Endothelial cell of umbilical vein (primary cell): ENCODE results near the gene SLC47A1. TPM values are rescaled to one million over a fixed set of nuclear protein-coding genes. Genes with fewer than 3 reads are reported as not detected.
A peak's percentile ranks its signal among the peaks of the same experiment; 100 is the strongest.
"Not testable (repeated sequence)": the region's sequence is repeated elsewhere in the genome, so short reads cannot be mapped to it uniquely, and the experiment has no call there.

Experiments used
- BruUV-seq: library from RNA; stranded (reverse); fragments of 400-500 nt; replicated peaks from 2 replicates; lab custom pipeline; 2021; lab: Mats Ljungman, UMichigan
- CTCF ChIA-PET: fragments of 300-600, 350-600 bp; sonication (Branson Sonifier 250); formaldehyde crosslinking; loops from one replicate; lab custom pipeline; 2021; ENCODE audit warnings: antibody characterized with exemption, inconsistent platforms; lab: Charles Lee
- POLR2A ChIA-PET: fragments of 300-600, 350-600 bp; sonication (Branson Sonifier 250); formaldehyde crosslinking; loops from one replicate; lab custom pipeline; 2021; ENCODE audit warnings: antibody characterized with exemption, inconsistent platforms; lab: Charles Lee
- DNase-seq: peaks from one replicate; pipeline ENCODE4 v3.0.0-alpha.2; 2011; ENCODE audit warnings: low read depth, low spot score
- FAIRE-seq: peaks from 2 replicates; lab custom pipeline; 2011; peaks lifted over from hg19 to GRCh38; lab: Jason Lieb, UNC
- H2AFZ ChIP-seq: 2 replicates; pipeline ENCODE4 v1.6.0; 2012; ENCODE audit warnings: low read depth, low read length, control low read depth, inconsistent platforms
- H3K27ac ChIP-seq: 2 replicates; pipeline ENCODE4 v1.5.1; 2011; ENCODE audit warnings: low read depth, mild to moderate bottlenecking, control low read depth, low read length, moderate library complexity; ENCODE audit not compliant: insufficient read depth
- H3K27me3 ChIP-seq, 2 experiments: 2 replicates each; pipeline versions ENCODE4 v1.6.0 to v1.6.1; 2011; ENCODE audit warnings: low read length in 2 of 2, mixed read lengths in 1 of 2; ENCODE audit not compliant: control insufficient read depth in 2 of 2, insufficient read depth in 2 of 2
- H3K36me3 ChIP-seq, 2 experiments: 2 replicates in 1 of 2; 3 replicates in 1 of 2; pipeline ENCODE4 v1.5.1; 2011; ENCODE audit warnings: low read length in 2 of 2, mild to moderate bottlenecking in 1 of 2, moderate library complexity in 1 of 2; ENCODE audit not compliant: control insufficient read depth in 2 of 2, insufficient read depth in 2 of 2; ENCODE audit errors: extremely low read depth in 1 of 2
- H3K4me1 ChIP-seq: 3 replicates; pipeline ENCODE4 v1.5.1; 2011; ENCODE audit warnings: mild to moderate bottlenecking, low read length; ENCODE audit not compliant: control insufficient read depth, insufficient read depth; ENCODE audit errors: extremely low read depth
- H3K4me2 ChIP-seq: 2 replicates; pipeline ENCODE4 v1.6.1; 2011; ENCODE audit warnings: low read length, control low read depth, mixed read lengths; ENCODE audit not compliant: insufficient read depth
- H3K4me3 ChIP-seq, 3 experiments: fragments of 200-600 bp in 1 of 3; sonication (generic), shearing (Covaris generic) in 1 of 3; replicated peaks in 1 of 3; 2 replicates each; pipeline ENCODE4 v1.5.1; 2011 to 2016; ENCODE audit warnings: control low read depth in 3 of 3, low read length in 3 of 3, mild to moderate bottlenecking in 2 of 3, inconsistent platforms in 1 of 3, low read depth in 1 of 3, moderate library complexity in 1 of 3; ENCODE audit not compliant: insufficient read depth in 1 of 3
- H3K79me2 ChIP-seq: 2 replicates; pipeline ENCODE4 v1.6.0; 2012; ENCODE audit warnings: low read length, inconsistent platforms; ENCODE audit not compliant: control insufficient read depth, insufficient read depth
- H3K9ac ChIP-seq: replicated peaks from 2 replicates; pipeline ENCODE3; 2011; ENCODE audit warnings: low read length, control low read depth; ENCODE audit not compliant: insufficient read depth; ENCODE audit errors: extremely low read depth
- H3K9me1 ChIP-seq: replicated peaks from 3 replicates; pipeline ENCODE4 v1.6.0; 2011; ENCODE audit warnings: mild to moderate bottlenecking, low read length; ENCODE audit not compliant: control insufficient read depth, insufficient read depth; ENCODE audit errors: extremely low read depth
- H3K9me3 ChIP-seq: replicated peaks from 2 replicates; pipeline ENCODE4 v1.5.1; 2012; ENCODE audit warnings: low read length, inconsistent platforms; ENCODE audit not compliant: control insufficient read depth, insufficient read depth
- H4K20me1 ChIP-seq: replicated peaks from 2 replicates; pipeline ENCODE3; 2011; ENCODE audit warnings: mild to moderate bottlenecking, low read length; ENCODE audit not compliant: control insufficient read depth, insufficient read depth; ENCODE audit errors: extremely low read depth
- EZH2 ChIP-seq: IDR thresholded peaks from 2 replicates; pipeline ENCODE4 v1.6.1; 2012; ENCODE audit warnings: borderline replicate concordance, low read depth, mild to moderate bottlenecking, moderate library complexity, low read length, inconsistent platforms; ENCODE audit not compliant: severe bottlenecking
- FOS ChIP-seq: IDR thresholded peaks from 2 replicates; pipeline ENCODE4 v1.6.1; 2011; ENCODE audit warnings: mild to moderate bottlenecking, low read length, moderate library complexity, borderline replicate concordance; ENCODE audit not compliant: insufficient read depth
- GATA2 ChIP-seq: IDR thresholded peaks from 2 replicates; pipeline ENCODE4 v1.7.0; 2011; ENCODE audit warnings: low read depth, mild to moderate bottlenecking, moderate library complexity, mixed read lengths, low read length; ENCODE audit not compliant: insufficient read length, insufficient read depth
- JUN ChIP-seq: IDR thresholded peaks from 2 replicates; pipeline ENCODE4 v1.6.1; 2011; ENCODE audit warnings: borderline replicate concordance, low read depth; ENCODE audit not compliant: insufficient read length, insufficient read depth
- MAX ChIP-seq: IDR thresholded peaks from 2 replicates; pipeline ENCODE4 v1.6.1; 2011; ENCODE audit not compliant: insufficient read depth, insufficient read length
- MYC ChIP-seq: IDR thresholded peaks from one replicate; pipeline ENCODE4 v1.6.1; 2011; ENCODE audit warnings: mild to moderate bottlenecking, low read depth, low read length
- POLR2AphosphoS5 ChIP-seq: IDR thresholded peaks from 2 replicates; pipeline ENCODE4 v1.6.1; 2012; ENCODE audit warnings: low read depth, mild to moderate bottlenecking, control low read depth, low read length, moderate library complexity; ENCODE audit not compliant: insufficient read depth
- dilution Hi-C: fragments of 300-500 bp; cut with MboI; formaldehyde crosslinking; loops from one replicate; pipeline ENCODE4 v1.15.0; 2019; ENCODE audit warnings: low sequenced_read_pairs; ENCODE audit not compliant: extremely low pct_ligation_motif_present
- intact Hi-C: fragments of 100-400 bp; cut with micrococcal nuclease; formaldehyde crosslinking; loops from one replicate; pipeline ENCODE4 v1.10.0; 2022
- polyA plus RNA-seq, 4 experiments: library from polyadenylated mRNA; depleted of rRNA in 3 of 4; stranded (reverse) in 3 of 4; unstranded in 1 of 4; fragments of >200 nt; gene quantifications; 2 replicates each; pipeline versions ENCODE4 v1.2.1 to v1.2.3, GENCODE V29; 2011 to 2012; ENCODE audit warnings: missing spikeins in 1 of 4
- total RNA-seq: library from RNA; stranded (reverse); gene quantifications from 2 replicates; pipeline ENCODE4 v1.2.3, GENCODE V29; 2021

The SLC47A1 gene
- total and polyA plus RNA-seq, 2 donors (not counting 3 experiments of a cell fraction or from before 2014, with no cell fraction given): 3.3 to 6.9 TPM

DNA sequence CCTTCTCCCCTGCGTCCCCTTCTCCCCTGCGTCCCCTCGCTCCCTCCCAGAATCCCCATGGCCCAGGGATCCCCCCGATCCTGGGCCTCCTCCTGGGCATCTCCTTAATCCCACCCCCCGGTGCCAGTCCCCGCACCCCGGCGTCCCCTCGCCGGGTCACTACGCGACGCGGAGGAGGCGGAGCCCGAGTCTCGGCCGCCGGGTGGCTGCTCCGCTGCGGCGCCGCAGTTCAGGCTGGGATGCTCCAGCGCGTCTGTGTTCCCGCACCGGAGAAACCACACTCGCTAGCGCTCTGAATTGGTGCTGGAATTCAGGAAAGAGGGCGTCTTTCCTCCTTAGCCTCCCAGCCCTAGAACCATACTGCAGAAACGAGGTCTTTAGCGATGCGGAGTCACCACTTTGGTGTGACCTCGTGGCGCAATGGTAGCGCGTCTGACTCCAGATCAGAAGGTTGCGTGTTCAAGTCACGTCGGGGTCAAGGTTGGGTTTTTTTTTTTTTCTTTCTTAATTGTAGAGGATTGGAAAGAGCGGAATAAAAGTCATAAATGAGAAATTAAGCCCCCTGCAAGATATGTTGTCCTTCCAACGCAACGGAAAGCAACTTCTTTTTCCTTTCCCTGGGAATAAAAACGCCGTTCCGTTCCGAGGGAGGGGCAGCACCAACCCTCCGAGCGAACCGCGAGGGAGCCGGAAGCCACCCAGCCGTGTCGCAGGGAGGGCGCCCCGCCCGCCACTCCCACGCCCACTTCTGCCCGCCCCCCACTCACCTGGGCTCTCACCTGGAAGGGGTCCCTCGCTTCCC is 25.7 kb upstream of the SLC47A1 start:
- no peak overlapping the region for H3K27ac ChIP-seq
- H3K4me3 ChIP-seq: peak overlapping the region; percentile 47 to 82 (median 67)
- no peaks in the 10 kb centered on the region for H3K9me1 ChIP-seq
- dilution Hi-C loops: no loop called here
- ChIA-PET POLR2A (no interaction called here), CTCF (no interaction called here)
- no peaks in the 10 kb centered on the region for H3K79me2 ChIP-seq
- H3K36me3 ChIP-seq: no peaks in the 10 kb centered on the region
- H3K4me1 ChIP-seq: peaks cover 3% of the 10 kb centered on the region
- DNase-seq: peak; percentile 93
- H2AFZ ChIP-seq: peak overlapping the region; percentile 90
- H3K4me2 ChIP-seq: peak overlapping the region; percentile 62
- peak overlapping the region; percentile 50 for H3K9ac ChIP-seq
- no peaks in the 10 kb centered on the region for H3K9me3 ChIP-seq
- intact Hi-C loops: loop anchor here (1.0 to 5.0 kb wide), 3 partner anchors 59 to 145 kb away; partner anchors contain the start of gene MAPK7
- no peaks in the 10 kb centered on the region for H3K27me3 ChIP-seq
- TF ChIP-seq FOS: peak; percentile 9
- no peak for TF ChIP-seq MYC
- peak; percentile 66 for TF ChIP-seq MAX
- TF ChIP-seq POLR2AphosphoS5: peak; percentile 34
- TF ChIP-seq GATA2: no peak
- no peaks in the 10 kb centered on the region for H4K20me1 ChIP-seq
- FAIRE-seq: peak; percentile 92
- BruUV-seq: no TSS peak

- POLR2A ChIA-PET: no interaction called here
- no peaks in the 10 kb centered on the region for H4K20me1 ChIP-seq
- H3K4me2 ChIP-seq: peak overlapping the region; percentile 62
- CTCF ChIA-PET: interaction anchor here (1.2 to 1.7 kb wide), 4 partner anchors 146 to 258 kb away, joined by 3 to 9 read pairs (median 6); partner anchors contain the start of gene B9D1
- dilution Hi-C loops: no loop called here
- H3K9ac ChIP-seq: peak overlapping the region; percentile 3
- FAIRE-seq (no peak), DNase-seq (no peak)
- no peaks in the 10 kb centered on the region for H3K27me3 ChIP-seq
- peak overlapping the region; percentile 90 for H2AFZ ChIP-seq
- no peaks in the 10 kb centered on the region for H3K79me2 ChIP-seq
- BruUV-seq: no TSS peak
- intact Hi-C loops: loop anchor here (1.0 to 5.0 kb wide), 3 partner anchors 60 to 145 kb away; partner anchors contain the start of gene MAPK7
- no peaks in the 10 kb centered on the region for H3K9me1 ChIP-seq
- TF ChIP-seq JUN (no peak), GATA2 (no peak), EZH2 (no peak), FOS (no peak)
- no peaks in the 10 kb centered on the region for H3K36me3 ChIP-seq
- no peak overlapping the region for H3K27ac ChIP-seq
- peaks cover 3% of the 10 kb centered on the region for H3K4me1 ChIP-seq
- no peaks in the 10 kb centered on the region for H3K9me3 ChIP-seq
- H3K4me3 ChIP-seq: peak overlapping the region; percentile 47 to 82 (median 67)
Measured at GRCh38 chr17:19508577-19508867, 25.1 kb upstream of the SLC47A1 start.

DNA sequence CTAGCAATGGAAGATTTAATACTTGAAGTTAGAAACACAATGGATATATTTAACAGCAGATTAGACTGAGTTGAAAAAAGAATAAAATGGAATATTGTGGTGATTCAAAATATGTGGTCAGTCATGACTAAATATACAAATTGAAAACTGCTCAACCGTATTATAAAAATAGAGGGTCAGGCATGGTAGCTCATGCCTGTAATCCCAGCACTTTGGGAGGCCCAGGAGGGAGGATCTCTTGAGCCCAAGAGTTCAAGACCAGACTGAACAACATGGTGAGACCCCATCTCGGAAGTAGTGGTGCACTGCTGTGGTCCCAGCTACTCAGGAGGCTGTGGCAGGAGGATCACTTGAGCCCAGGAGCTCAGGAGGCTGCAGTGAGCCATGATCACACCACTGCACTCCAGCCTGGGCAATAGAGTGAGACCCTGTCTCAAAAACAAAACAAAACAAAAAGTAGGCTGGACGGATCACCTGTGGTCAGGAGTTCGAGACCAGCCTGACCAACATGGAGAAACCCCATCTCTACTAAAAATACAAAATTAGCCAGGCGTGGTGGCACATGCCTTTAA is 24.3 kb upstream of the SLC47A1 start:
- H3K9ac ChIP-seq, POLR2A ChIA-PET, H3K27me3 ChIP-seq, H3K4me2 ChIP-seq, H3K79me2 ChIP-seq, DNase-seq, H3K9me3 ChIP-seq, H4K20me1 ChIP-seq, H3K4me1 ChIP-seq, dilution Hi-C loops, H3K4me3 ChIP-seq, H3K9me1 ChIP-seq, H3K27ac ChIP-seq, BruUV-seq, H2AFZ ChIP-seq, H3K36me3 ChIP-seq, FAIRE-seq: not testable (repeated sequence)
- intact Hi-C loops: loop anchor here (2.0 to 5.0 kb wide), 2 partner anchors 61 to 132 kb away; partner anchors contain the start of gene MAPK7
- CTCF ChIA-PET: interaction anchor here (1.2 to 1.7 kb wide), 4 partner anchors 147 to 257 kb away, joined by 3 to 9 read pairs (median 6); partner anchors contain the start of gene B9D1
